Suprapubic skin (tissue), 3 donors: ENCODE results near the gene CEP170B.

Experiments used
- EP300 ChIP-seq: sonication (generic); formaldehyde crosslinking; IDR thresholded peaks from one replicate; pipeline ENCODE4 v1.6.1; 2017; ENCODE audit warnings: antibody characterized with exemption
- POLR2A ChIP-seq, 2 donors: fragments of 450-650 bp; IDR thresholded peaks; one replicate each; pipeline ENCODE4 v1.6.1; 2017; ENCODE audit warnings: antibody characterized with exemption in 2 of 2, mild to moderate bottlenecking in 2 of 2, moderate library complexity in 2 of 2
- TF ChIP-seq, protein P1 (sequence below), 2 donors: fragments of 200-600 bp in 1 of 2; fragments of 450-650 bp in 1 of 2; sonication (generic) in 1 of 2; IDR thresholded peaks; one replicate each; pipeline ENCODE4 v1.5.1; 2016 to 2019; ENCODE audit warnings: antibody characterized with exemption in 2 of 2, mild to moderate bottlenecking in 1 of 2, moderate library complexity in 1 of 2

- TF ChIP-seq EP300 (no peak), POLR2A (IDR thresholded peaks at IDR 0.05) (no peak)
- TF ChIP-seq, protein P1, sequence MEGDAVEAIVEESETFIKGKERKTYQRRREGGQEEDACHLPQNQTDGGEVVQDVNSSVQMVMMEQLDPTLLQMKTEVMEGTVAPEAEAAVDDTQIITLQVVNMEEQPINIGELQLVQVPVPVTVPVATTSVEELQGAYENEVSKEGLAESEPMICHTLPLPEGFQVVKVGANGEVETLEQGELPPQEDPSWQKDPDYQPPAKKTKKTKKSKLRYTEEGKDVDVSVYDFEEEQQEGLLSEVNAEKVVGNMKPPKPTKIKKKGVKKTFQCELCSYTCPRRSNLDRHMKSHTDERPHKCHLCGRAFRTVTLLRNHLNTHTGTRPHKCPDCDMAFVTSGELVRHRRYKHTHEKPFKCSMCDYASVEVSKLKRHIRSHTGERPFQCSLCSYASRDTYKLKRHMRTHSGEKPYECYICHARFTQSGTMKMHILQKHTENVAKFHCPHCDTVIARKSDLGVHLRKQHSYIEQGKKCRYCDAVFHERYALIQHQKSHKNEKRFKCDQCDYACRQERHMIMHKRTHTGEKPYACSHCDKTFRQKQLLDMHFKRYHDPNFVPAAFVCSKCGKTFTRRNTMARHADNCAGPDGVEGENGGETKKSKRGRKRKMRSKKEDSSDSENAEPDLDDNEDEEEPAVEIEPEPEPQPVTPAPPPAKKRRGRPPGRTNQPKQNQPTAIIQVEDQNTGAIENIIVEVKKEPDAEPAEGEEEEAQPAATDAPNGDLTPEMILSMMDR (IDR thresholded peaks at IDR 0.05): no peak
These were observed 12.9 kb downstream of the CEP170B start for GRCh38 chr14:104877806-104878550.
